A673 (cell line): ENCODE data around the gene TARBP1. TPM values are rescaled to one million over a fixed set of nuclear protein-coding genes. Genes with fewer than 3 reads are reported as not detected.

Source experiments
- BruUV-seq: library from RNA; stranded (reverse); fragments of 400-500 nt; replicated peaks from 2 replicates; lab custom pipeline; 2021; lab: Mats Ljungman, UMichigan
- CTCF ChIA-PET: fragments of 300-600 bp; sonication (Branson Sonifier 250); formaldehyde crosslinking; loops from one replicate; lab custom pipeline; 2022; ENCODE audit warnings: antibody characterized with exemption; lab: Charles Lee
- POLR2A ChIA-PET: fragments of 300-600 bp; sonication (Branson Sonifier 250); formaldehyde crosslinking; loops from one replicate; lab custom pipeline; 2022; ENCODE audit warnings: antibody characterized with exemption; ENCODE audit not compliant: low non-redundant PET; lab: Charles Lee
- DNase-seq: peaks from one replicate; pipeline ENCODE4 v3.0.0-alpha.2; 2015; ENCODE audit warnings: low spot score
- H3K27ac ChIP-seq: fragments of 200-600 bp; sonication (generic); 2 replicates; pipeline ENCODE4 v1.5.1; 2016; ENCODE audit warnings: mixed run types, low read depth, mild to moderate bottlenecking, mixed read lengths, antibody characterized with exemption, low read length; ENCODE audit not compliant: poor library complexity, severe bottlenecking
- H3K27me3 ChIP-seq: fragments of 200-600 bp; sonication (generic); replicated peaks from 2 replicates; pipeline ENCODE4 v1.6.1; 2017; ENCODE audit warnings: mixed run types, low read depth, mild to moderate bottlenecking, mixed read lengths, antibody characterized with exemption, low read length; ENCODE audit not compliant: insufficient read depth, poor library complexity
- H3K36me3 ChIP-seq: fragments of 200-600 bp; sonication (generic); 2 replicates; pipeline ENCODE4 v1.6.1; 2016; ENCODE audit warnings: mixed run types, mild to moderate bottlenecking, mixed read lengths, antibody characterized with exemption, low read length; ENCODE audit not compliant: insufficient read depth, poor library complexity, severe bottlenecking
- H3K4me1 ChIP-seq: fragments of 200-600 bp; sonication (generic); 2 replicates; pipeline ENCODE4 v1.6.1; 2017; ENCODE audit warnings: mixed run types, mild to moderate bottlenecking, mixed read lengths, antibody characterized with exemption, low read length; ENCODE audit not compliant: insufficient read depth, poor library complexity, severe bottlenecking
- H3K4me3 ChIP-seq: fragments of 200-600 bp; sonication (generic); 2 replicates; pipeline ENCODE4 v1.5.1; 2016; ENCODE audit warnings: low read depth, mixed run types, mild to moderate bottlenecking, mixed read lengths, low read length; ENCODE audit not compliant: poor library complexity, severe bottlenecking
- H3K9me3 ChIP-seq: fragments of 200-600 bp; sonication (generic); 2 replicates; pipeline ENCODE4 v1.6.1; 2016; ENCODE audit warnings: mixed run types, low read depth, mild to moderate bottlenecking, mixed read lengths, antibody characterized with exemption, low read length; ENCODE audit not compliant: poor library complexity, severe bottlenecking
- EZH2 ChIP-seq: fragments of 200-600 bp; sonication (generic); IDR thresholded peaks from 2 replicates; pipeline ENCODE4 v1.6.1; 2017; ENCODE audit warnings: borderline replicate concordance, low read depth, mild to moderate bottlenecking, mixed read lengths, antibody characterized with exemption, low read length; ENCODE audit not compliant: poor library complexity, severe bottlenecking
- intact Hi-C: fragments of 100-400 bp; cut with micrococcal nuclease; formaldehyde crosslinking; loops from one replicate; pipeline ENCODE4 v1.10.0; 2022; ENCODE audit not compliant: unreplicated experiment
- total RNA-seq: library from RNA; stranded (reverse); gene quantifications from 2 replicates; pipeline ENCODE4 v1.2.3, GENCODE V29; 2021
- TF ChIP-seq, protein P1 (sequence below): fragments of 300-800, 200-600 bp; sonication (generic); conservative IDR thresholded peaks from 2 replicates; pipeline ENCODE4 v1.5.1; 2017; ENCODE audit warnings: low read depth, mild to moderate bottlenecking, antibody characterized with exemption, low read length, moderate library complexity, mixed read lengths

Gene TARBP1
- total RNA-seq, 1 experiment from 2014 or later = 28.0 TPM

DNA sequence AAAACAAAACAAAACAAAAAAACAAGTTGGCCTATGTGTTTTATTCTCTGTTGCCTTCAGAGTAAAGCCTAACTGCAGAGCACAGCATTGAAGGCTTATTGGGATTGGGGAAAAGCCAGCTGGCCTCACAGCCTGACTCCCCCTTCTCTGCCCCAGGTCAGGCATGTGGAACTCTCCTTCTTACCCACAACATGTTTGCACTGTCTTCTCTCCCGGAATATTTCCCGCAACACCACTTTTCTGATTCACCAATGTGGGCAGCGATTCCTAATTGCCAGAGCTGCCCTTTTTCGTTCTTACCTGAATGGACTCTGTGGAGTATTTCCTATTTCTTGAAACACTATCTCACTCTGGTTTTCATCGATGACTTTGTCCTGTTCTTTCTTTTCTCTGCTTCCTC lies 2.8 kb upstream of the TARBP1 start:
- no peak for TF ChIP-seq EZH2
- TF ChIP-seq, protein P1, sequence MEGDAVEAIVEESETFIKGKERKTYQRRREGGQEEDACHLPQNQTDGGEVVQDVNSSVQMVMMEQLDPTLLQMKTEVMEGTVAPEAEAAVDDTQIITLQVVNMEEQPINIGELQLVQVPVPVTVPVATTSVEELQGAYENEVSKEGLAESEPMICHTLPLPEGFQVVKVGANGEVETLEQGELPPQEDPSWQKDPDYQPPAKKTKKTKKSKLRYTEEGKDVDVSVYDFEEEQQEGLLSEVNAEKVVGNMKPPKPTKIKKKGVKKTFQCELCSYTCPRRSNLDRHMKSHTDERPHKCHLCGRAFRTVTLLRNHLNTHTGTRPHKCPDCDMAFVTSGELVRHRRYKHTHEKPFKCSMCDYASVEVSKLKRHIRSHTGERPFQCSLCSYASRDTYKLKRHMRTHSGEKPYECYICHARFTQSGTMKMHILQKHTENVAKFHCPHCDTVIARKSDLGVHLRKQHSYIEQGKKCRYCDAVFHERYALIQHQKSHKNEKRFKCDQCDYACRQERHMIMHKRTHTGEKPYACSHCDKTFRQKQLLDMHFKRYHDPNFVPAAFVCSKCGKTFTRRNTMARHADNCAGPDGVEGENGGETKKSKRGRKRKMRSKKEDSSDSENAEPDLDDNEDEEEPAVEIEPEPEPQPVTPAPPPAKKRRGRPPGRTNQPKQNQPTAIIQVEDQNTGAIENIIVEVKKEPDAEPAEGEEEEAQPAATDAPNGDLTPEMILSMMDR = no peak
- DNase-seq = no peak
- Histone ChIP-seq H3K27ac (no peak overlapping the region), H3K4me1 (no peaks in the 10 kb centered on the region), H3K36me3 (no peaks in the 10 kb centered on the region), H3K27me3 (peaks cover 9% of the 10 kb centered on the region), H3K4me3 (no peak overlapping the region), H3K9me3 (no peaks in the 10 kb centered on the region)
- no TSS peak for BruUV-seq
- intact Hi-C loops = no loop called here
- ChIA-PET CTCF (no interaction called here), POLR2A (no interaction called here)

DNA sequence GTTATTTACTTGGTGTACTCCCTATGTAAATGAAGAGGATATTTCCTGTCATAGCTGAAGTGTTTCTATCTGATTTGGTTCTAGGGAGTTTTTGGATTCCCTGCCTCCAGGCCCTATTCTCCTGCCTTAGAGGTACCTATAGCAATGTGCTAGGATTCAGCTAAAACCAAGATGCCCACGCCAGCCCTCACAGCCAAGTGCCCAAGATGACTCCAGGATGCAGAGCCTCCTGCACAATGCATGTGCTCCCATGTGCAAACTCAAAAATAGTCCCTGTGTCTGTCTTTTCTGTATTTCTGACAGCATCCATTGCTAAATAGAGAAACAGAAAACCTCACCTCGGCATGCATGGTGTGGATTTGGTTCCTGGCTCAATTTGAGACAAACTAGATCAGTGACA lies 887 bp upstream of the TARBP1 start:
- ChIA-PET POLR2A (no interaction called here), CTCF (no interaction called here)
- Histone ChIP-seq H3K36me3 (no peaks in the 10 kb centered on the region), H3K4me3 (no peak overlapping the region), H3K9me3 (no peaks in the 10 kb centered on the region), H3K4me1 (peaks cover 11% of the 10 kb centered on the region), H3K27ac (no peak overlapping the region), H3K27me3 (peaks cover 9% of the 10 kb centered on the region)
- no TSS peak for BruUV-seq
- intact Hi-C loops = no loop called here
- DNase-seq = no peak
- no peak for TF ChIP-seq EZH2
- TF ChIP-seq, protein P1 = no peak

DNA sequence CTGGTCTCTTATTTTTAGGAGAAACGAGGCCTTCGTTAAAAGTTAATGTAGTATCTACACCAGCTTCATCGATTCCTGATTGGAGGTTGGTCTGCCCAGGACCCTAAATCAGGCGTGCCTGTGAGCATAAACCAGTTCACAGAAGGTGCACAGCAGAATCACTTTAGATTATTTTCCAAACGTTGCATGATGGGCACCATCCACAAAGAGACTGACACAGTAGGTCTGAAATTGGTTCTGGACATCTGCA lies 256 bp upstream of the TARBP1 start:
- ChIA-PET POLR2A (no interaction called here), CTCF (no interaction called here)
- TF ChIP-seq, protein P1 = no peak
- no peak for TF ChIP-seq EZH2
- intact Hi-C loops = no loop called here
- Histone ChIP-seq H3K9me3 (no peaks in the 10 kb centered on the region), H3K4me1 (peaks cover 17% of the 10 kb centered on the region), H3K27me3 (peaks cover 9% of the 10 kb centered on the region), H3K4me3 (peak overlapping the region; percentile 61), H3K36me3 (no peaks in the 10 kb centered on the region), H3K27ac (no peak overlapping the region)
- BruUV-seq = no TSS peak
- DNase-seq = no peak
